PC-3 (cell line): ENCODE results near the gene KCNJ3. TPM values are rescaled to one million over a fixed set of nuclear protein-coding genes. Genes with fewer than 3 reads are reported as not detected.

Experiments used
- ATAC-seq: fragments of 200-7000 bp; cut with Tn5 transposase; 2 replicates; pipeline ENCODE4 v1.9.1; 2020; ENCODE audit warnings: mild to moderate bottlenecking, moderate library complexity
- BruUV-seq: library from RNA; stranded (reverse); fragments of 400-500 nt; replicated peaks from 2 replicates; lab custom pipeline; 2021; lab: Mats Ljungman, UMichigan
- CTCF ChIA-PET: fragments of 300-600 bp; sonication (Branson Sonifier 250); formaldehyde crosslinking; loops from one replicate; lab custom pipeline; 2022; ENCODE audit warnings: antibody characterized with exemption; lab: Charles Lee
- POLR2A ChIA-PET: fragments of 300-600 bp; sonication (Branson Sonifier 250); formaldehyde crosslinking; loops from one replicate; lab custom pipeline; 2022; ENCODE audit warnings: antibody characterized with exemption; ENCODE audit not compliant: unreplicated experiment; lab: Charles Lee
- DNase-seq: peaks from one replicate; pipeline ENCODE4 v3.0.0-alpha.2; 2015
- H2AFZ ChIP-seq: fragments of 300-600 bp; sonication (generic); 2 replicates; pipeline ENCODE4 v1.6.0; 2016; ENCODE audit warnings: antibody characterized with exemption, low read length
- H3F3A ChIP-seq: fragments of 300-600 bp; sonication (generic); one replicate; pipeline ENCODE4 v1.6.0; 2017; ENCODE audit warnings: antibody characterized with exemption, low read length, control low read depth, mild to moderate bottlenecking; ENCODE audit not compliant: unreplicated experiment
- H3K27ac ChIP-seq: fragments of 300-600 bp; sonication (generic); 2 replicates; pipeline ENCODE4 v1.5.1; 2016; ENCODE audit warnings: mild to moderate bottlenecking, low read length
- H3K27me3 ChIP-seq: fragments of 300-600 bp; sonication (generic); 2 replicates; pipeline ENCODE4 v1.6.1; 2016; ENCODE audit warnings: low read length, mixed read lengths
- H3K36me3 ChIP-seq: fragments of 300-600 bp; sonication (generic); 2 replicates; pipeline ENCODE4 v1.6.1; 2016; ENCODE audit warnings: low read depth, mixed run types, low read length, mixed read lengths
- H3K4me1 ChIP-seq: fragments of 300-600 bp; sonication (generic); 2 replicates; pipeline ENCODE4 v1.5.1; 2016; ENCODE audit warnings: low read length; ENCODE audit not compliant: insufficient read depth
- H3K4me2 ChIP-seq: fragments of 300-600 bp; sonication (generic); 2 replicates; pipeline ENCODE4 v1.6.0; 2016; ENCODE audit warnings: low read length
- H3K4me3 ChIP-seq: fragments of 300-600 bp; sonication (generic); 2 replicates; pipeline ENCODE4 v1.5.1; 2016; ENCODE audit warnings: mild to moderate bottlenecking, low read length, mixed read lengths
- H3K79me2 ChIP-seq: fragments of 300-600 bp; sonication (generic); 2 replicates; pipeline ENCODE4 v1.6.1; 2017; ENCODE audit warnings: low read length, mixed read lengths
- H3K9ac ChIP-seq: fragments of 300-600 bp; sonication (generic); 2 replicates; pipeline ENCODE4 v1.6.0; 2016; ENCODE audit warnings: mild to moderate bottlenecking, low read length
- H3K9me2 ChIP-seq: fragments of 300-600 bp; sonication (generic); replicated peaks from 2 replicates; pipeline ENCODE4 v1.6.1; 2016; ENCODE audit warnings: mixed run types, low read length, mixed read lengths
- H3K9me3 ChIP-seq: fragments of 300-600 bp; sonication (generic); 2 replicates; pipeline ENCODE4 v1.6.1; 2016; ENCODE audit warnings: low read length, mixed read lengths
- H4K20me1 ChIP-seq: fragments of 300-600 bp; sonication (generic); 2 replicates; pipeline ENCODE4 v1.6.1; 2016; ENCODE audit warnings: low read length, mixed read lengths
- EZH2 ChIP-seq: fragments of 300-600 bp; sonication (generic); IDR thresholded peaks from one replicate; pipeline ENCODE4 v1.6.1; 2017; ENCODE audit warnings: antibody characterized with exemption, mild to moderate bottlenecking, low read length; ENCODE audit not compliant: unreplicated experiment
- EZH2phosphoT487 ChIP-seq: fragments of 300-600 bp; sonication (generic); IDR thresholded peaks from 2 replicates; pipeline ENCODE4 v1.6.1; 2018; ENCODE audit warnings: mild to moderate bottlenecking, antibody characterized with exemption, low read length, borderline replicate concordance
- intact Hi-C: fragments of 100-400 bp; cut with micrococcal nuclease; formaldehyde crosslinking; loops from 2 replicates; pipeline ENCODE4 v1.9.0; 2023
- total RNA-seq: library from RNA; depleted of rRNA; stranded (reverse); fragments of >200 nt; gene quantifications from 2 replicates; pipeline ENCODE4 v1.2.3, GENCODE V29; 2014
- TF ChIP-seq, protein P1 (sequence below): fragments of 300-600 bp; sonication (generic); conservative IDR thresholded peaks from 2 replicates; pipeline ENCODE4 v1.5.1; 2017; ENCODE audit warnings: antibody characterized with exemption, low read depth, mild to moderate bottlenecking, low read length

Gene KCNJ3
- total RNA-seq, 1 experiment from 2014 or later = not detected

DNA sequence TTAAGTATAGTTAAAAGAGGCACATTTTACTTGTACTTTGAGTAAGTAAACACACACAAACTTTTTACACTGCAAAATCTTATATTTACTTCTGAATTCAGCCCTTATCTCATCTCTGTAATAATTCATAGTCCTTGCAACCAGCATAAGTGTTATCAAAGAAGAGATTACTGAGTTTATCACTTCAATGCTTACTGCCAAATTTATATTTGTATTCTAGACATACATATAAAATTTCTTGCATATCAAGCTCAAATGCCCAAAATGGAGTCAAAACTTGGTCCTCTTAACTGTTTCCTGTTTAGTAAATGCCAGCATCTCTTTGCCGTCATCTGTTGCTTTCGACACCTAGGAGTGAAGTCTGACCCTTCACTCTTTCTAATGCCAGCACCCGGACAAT is 21.1 kb upstream of the KCNJ3 start:
- no peaks in the 10 kb centered on the region for H3K9me3 ChIP-seq
- H3F3A ChIP-seq = no peaks in the 10 kb centered on the region
- H3K9ac ChIP-seq = no peak overlapping the region
- H4K20me1 ChIP-seq = no peaks in the 10 kb centered on the region
- ATAC-seq = no peak
- TF ChIP-seq EZH2phosphoT487 (no peak), EZH2 (no peak)
- POLR2A ChIA-PET = no interaction called here
- no peak for DNase-seq
- H3K9me2 ChIP-seq = no peaks in the 10 kb centered on the region
- no peak overlapping the region for H3K4me3 ChIP-seq
- CTCF ChIA-PET = no interaction called here
- H3K27me3 ChIP-seq = no peaks in the 10 kb centered on the region
- BruUV-seq = no TSS peak
- no peak overlapping the region for H2AFZ ChIP-seq
- no peaks in the 10 kb centered on the region for H3K79me2 ChIP-seq
- no peak overlapping the region for H3K4me2 ChIP-seq
- intact Hi-C loops = no loop called here
- H3K36me3 ChIP-seq = no peaks in the 10 kb centered on the region
- H3K27ac ChIP-seq = no peak overlapping the region
- H3K4me1 ChIP-seq = no peaks in the 10 kb centered on the region

DNA sequence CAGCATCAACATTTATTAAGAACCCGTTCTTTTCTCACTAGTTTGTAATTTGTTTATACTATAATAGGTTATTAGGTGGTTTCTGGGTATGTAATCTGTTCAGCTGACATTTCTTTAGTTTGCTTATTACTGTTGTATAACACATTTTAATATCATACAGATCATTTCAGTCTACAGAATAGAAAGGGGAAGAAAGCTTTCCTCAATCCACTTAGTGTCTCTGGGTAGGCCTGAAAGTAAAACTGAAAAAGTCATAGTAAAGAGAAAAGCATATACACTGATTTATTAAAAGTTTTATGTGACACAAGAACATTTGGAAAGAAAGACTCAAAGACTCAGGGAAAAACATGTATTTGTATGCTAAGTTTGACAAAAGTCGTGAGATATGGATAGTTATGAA is 16.8 kb upstream of the KCNJ3 start:
- intact Hi-C loops = no loop called here
- H3K4me1 ChIP-seq = no peaks in the 10 kb centered on the region

DNA sequence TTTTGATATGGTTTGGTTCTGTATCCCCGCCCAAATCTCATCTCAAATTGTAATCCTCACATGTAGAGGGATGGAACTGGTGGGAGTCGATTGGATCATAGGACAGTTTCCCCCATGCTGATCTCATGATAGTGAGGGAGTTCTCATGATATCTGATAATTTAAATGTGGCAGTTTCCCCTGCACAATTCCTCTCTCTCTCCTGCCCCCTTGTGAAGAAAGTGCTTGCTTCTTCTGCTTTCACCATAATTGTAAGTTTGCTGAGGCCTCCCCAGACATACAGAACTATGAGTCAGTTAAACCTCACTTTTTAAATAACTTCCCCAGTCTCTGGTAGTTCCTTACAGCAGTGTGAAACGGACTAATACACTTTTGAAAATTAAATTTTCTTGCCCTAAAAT is 12.3 kb upstream of the KCNJ3 start:
- Histone ChIP-seq H3K9me2 (no peaks in the 10 kb centered on the region), H3K79me2 (no peaks in the 10 kb centered on the region), H3K4me1 (no peaks in the 10 kb centered on the region), H2AFZ (no peak overlapping the region), H3K36me3 (no peaks in the 10 kb centered on the region), H3K9ac (no peak overlapping the region), H4K20me1 (no peaks in the 10 kb centered on the region), H3K27ac (no peak overlapping the region), H3K27me3 (no peaks in the 10 kb centered on the region), H3K9me3 (no peaks in the 10 kb centered on the region), H3F3A (no peaks in the 10 kb centered on the region), H3K4me2 (no peak overlapping the region), H3K4me3 (no peak overlapping the region)
- TF ChIP-seq, protein P1, sequence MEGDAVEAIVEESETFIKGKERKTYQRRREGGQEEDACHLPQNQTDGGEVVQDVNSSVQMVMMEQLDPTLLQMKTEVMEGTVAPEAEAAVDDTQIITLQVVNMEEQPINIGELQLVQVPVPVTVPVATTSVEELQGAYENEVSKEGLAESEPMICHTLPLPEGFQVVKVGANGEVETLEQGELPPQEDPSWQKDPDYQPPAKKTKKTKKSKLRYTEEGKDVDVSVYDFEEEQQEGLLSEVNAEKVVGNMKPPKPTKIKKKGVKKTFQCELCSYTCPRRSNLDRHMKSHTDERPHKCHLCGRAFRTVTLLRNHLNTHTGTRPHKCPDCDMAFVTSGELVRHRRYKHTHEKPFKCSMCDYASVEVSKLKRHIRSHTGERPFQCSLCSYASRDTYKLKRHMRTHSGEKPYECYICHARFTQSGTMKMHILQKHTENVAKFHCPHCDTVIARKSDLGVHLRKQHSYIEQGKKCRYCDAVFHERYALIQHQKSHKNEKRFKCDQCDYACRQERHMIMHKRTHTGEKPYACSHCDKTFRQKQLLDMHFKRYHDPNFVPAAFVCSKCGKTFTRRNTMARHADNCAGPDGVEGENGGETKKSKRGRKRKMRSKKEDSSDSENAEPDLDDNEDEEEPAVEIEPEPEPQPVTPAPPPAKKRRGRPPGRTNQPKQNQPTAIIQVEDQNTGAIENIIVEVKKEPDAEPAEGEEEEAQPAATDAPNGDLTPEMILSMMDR = no peak
- no peak for TF ChIP-seq EZH2
- TF ChIP-seq EZH2phosphoT487 = no peak
- ATAC-seq (peak; percentile 37; the same call in 1 of the 2 replicates), DNase-seq (peak; percentile 4)
- ChIA-PET CTCF (no interaction called here), POLR2A (no interaction called here)
- BruUV-seq = no TSS peak
- intact Hi-C loops = no loop called here

More for the DNA sequence above, 16.8 kb upstream of the KCNJ3 start:
- no peak overlapping the region for H2AFZ ChIP-seq
- H3K4me2 ChIP-seq = no peak overlapping the region
- no peak overlapping the region for H3K4me3 ChIP-seq
- H3K27me3 ChIP-seq = no peaks in the 10 kb centered on the region
- no peak for DNase-seq
- no peaks in the 10 kb centered on the region for H4K20me1 ChIP-seq
- no peaks in the 10 kb centered on the region for H3K79me2 ChIP-seq
- H3K9ac ChIP-seq = no peak overlapping the region
- no peaks in the 10 kb centered on the region for H3F3A ChIP-seq
- BruUV-seq = no TSS peak
- CTCF ChIA-PET = no interaction called here
- no peaks in the 10 kb centered on the region for H3K9me2 ChIP-seq
- H3K36me3 ChIP-seq = no peaks in the 10 kb centered on the region
- no peak overlapping the region for H3K27ac ChIP-seq
- POLR2A ChIA-PET = no interaction called here
- no peak for TF ChIP-seq EZH2
- TF ChIP-seq EZH2phosphoT487 = no peak
- TF ChIP-seq, protein P1 = no peak
- no peaks in the 10 kb centered on the region for H3K9me3 ChIP-seq
- no peak for ATAC-seq
